Left lung (tissue), 10 donors: ENCODE data around the gene TAS1R2. TPM values are rescaled to one million over a fixed set of nuclear protein-coding genes. Genes with fewer than 3 reads are reported as not detected.

Experiments used
- ATAC-seq: fragments of 200-7000 bp; cut with Tn5 transposase; one replicate; pipeline ENCODE4 v1.9.1; 2020; ENCODE audit warnings: moderate library complexity
- DNase-seq, 4 donors: peaks; one replicate each; pipeline ENCODE4 v3.0.0-alpha.2; 2013 to 2020
- H3K27ac ChIP-seq, 2 donors: fragments of 200-600 bp; sonication (generic) in 1 of 2; one replicate each; pipeline versions ENCODE4 v1.5.0 to v1.8.0; 2020 to 2021
- H3K27me3 ChIP-seq, 2 donors: fragments of 200-600 bp; sonication (generic) in 1 of 2; one replicate each; pipeline versions ENCODE4 v1.5.0 to v1.8.0; 2020 to 2021
- H3K36me3 ChIP-seq, 2 donors: fragments of 200-600 bp; sonication (generic) in 1 of 2; one replicate each; pipeline versions ENCODE4 v1.5.0 to v1.8.0; 2020 to 2021
- H3K4me1 ChIP-seq, 2 donors: fragments of 200-600 bp; one replicate each; pipeline ENCODE4 v1.8.0; 2021
- H3K4me3 ChIP-seq, 2 donors: fragments of 200-600 bp; sonication (generic) in 1 of 2; one replicate each; pipeline versions ENCODE4 v1.5.0 to v1.8.0; 2020 to 2021; ENCODE audit warnings: mild to moderate bottlenecking in 1 of 2
- H3K9me3 ChIP-seq, 2 donors: fragments of 200-600 bp; sonication (generic) in 1 of 2; one replicate each; pipeline versions ENCODE4 v1.5.0 to v1.8.0; 2020 to 2021
- intact Hi-C, 2 donors: fragments of 100-400 bp; cut with DNase I; formaldehyde crosslinking; loops; one replicate each; pipeline versions ENCODE4 v1.11.2 to v1.14.2; 2022
- polyA plus RNA-seq, 6 donors: library from polyadenylated mRNA; unstranded; fragments of 120-200 nt; gene quantifications; one replicate each; pipeline ENCODE4 v1.2.1, GENCODE V29; 2013; ENCODE audit not compliant: insufficient read length in 6 of 6
- total RNA-seq, 2 donors: library from RNA; stranded (reverse); fragmentation: NEBNext Ultra II Directional; extraction: Animal tissue kit (Norgen Biotek cat#: 25700); gene quantifications; one replicate each; pipeline ENCODE4 v1.2.1, GENCODE V29; 2021
- TF ChIP-seq, protein P1 (sequence below), 2 donors: fragments of 200-600 bp; sonication (generic) in 1 of 2; IDR thresholded peaks; one replicate each; pipeline versions ENCODE4 v1.5.0 to v1.8.0; 2021; ENCODE audit warnings: antibody characterized with exemption in 2 of 2
- donor health status: DM: no; HTN: yes; CAD: no.
- donor health status: DM: no; HTN: no; CAD: no.

TAS1R2 gene
- total and polyA plus RNA-seq, 8 donors, result not detected

DNA sequence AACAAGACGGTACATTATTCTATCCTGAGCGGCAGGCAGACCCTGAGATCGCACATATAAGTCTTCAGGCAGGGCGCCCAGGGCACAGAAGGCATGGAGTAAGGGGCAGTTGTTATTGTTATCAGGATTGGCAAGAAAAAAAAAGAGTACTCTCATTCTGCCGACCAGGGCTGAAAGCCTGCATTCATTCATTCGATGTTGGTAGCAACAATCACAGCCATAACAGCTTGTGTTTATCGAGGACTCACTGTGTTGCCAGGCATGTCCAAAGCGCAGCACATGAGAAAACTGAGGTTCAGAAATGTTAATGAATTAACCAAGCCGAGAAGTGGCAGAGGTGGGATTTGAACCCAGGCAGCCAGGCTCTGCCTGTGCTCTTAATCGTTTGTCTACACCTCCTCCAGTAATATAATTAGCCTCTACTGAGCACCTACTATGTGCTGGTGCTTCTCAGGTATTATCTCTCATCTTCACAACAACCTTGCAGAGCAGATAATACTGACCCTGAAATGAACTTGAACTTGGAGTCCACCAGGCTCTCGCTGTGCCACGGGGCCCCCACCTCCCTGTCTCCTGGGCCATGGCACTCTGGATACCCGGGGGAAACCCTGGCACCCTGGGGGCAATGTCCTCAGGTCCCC is 56.2 kb downstream of the TAS1R2 start:
- peaks cover 0 to 58% of the 10 kb centered on the region in 2 donors for H3K27me3 ChIP-seq
- H3K9me3 ChIP-seq, result no peaks in the 10 kb centered on the region
- H3K4me3 ChIP-seq, result no peak overlapping the region
- TF ChIP-seq, protein P1, sequence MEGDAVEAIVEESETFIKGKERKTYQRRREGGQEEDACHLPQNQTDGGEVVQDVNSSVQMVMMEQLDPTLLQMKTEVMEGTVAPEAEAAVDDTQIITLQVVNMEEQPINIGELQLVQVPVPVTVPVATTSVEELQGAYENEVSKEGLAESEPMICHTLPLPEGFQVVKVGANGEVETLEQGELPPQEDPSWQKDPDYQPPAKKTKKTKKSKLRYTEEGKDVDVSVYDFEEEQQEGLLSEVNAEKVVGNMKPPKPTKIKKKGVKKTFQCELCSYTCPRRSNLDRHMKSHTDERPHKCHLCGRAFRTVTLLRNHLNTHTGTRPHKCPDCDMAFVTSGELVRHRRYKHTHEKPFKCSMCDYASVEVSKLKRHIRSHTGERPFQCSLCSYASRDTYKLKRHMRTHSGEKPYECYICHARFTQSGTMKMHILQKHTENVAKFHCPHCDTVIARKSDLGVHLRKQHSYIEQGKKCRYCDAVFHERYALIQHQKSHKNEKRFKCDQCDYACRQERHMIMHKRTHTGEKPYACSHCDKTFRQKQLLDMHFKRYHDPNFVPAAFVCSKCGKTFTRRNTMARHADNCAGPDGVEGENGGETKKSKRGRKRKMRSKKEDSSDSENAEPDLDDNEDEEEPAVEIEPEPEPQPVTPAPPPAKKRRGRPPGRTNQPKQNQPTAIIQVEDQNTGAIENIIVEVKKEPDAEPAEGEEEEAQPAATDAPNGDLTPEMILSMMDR (IDR thresholded peaks at IDR 0.05), result no peak
- intact Hi-C loops, result no loop called here
- no peaks in the 10 kb centered on the region for H3K36me3 ChIP-seq
- ATAC-seq (no peak), DNase-seq (peak in 2 of 4 donors; percentile 37 to 71)
- no peak overlapping the region for H3K27ac ChIP-seq
- no peaks in the 10 kb centered on the region for H3K4me1 ChIP-seq

DNA sequence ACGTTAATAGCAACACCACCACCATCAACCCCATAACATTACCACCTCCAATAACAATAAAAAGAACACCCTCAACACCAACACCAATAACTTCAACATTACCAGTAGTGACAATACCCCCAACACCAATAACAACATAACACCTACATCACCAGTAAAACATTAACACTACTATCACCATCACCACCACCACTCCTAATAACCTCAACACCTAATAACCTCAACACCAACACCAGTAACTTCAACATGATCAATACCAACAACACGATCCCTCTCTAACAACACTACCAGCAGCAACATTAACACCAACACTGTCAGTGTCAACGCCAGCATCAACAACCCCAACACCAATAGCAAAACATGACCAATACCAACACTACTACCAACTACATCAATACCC is 57.2 kb downstream of the TAS1R2 start:
- no peak for DNase-seq
- no peak for ATAC-seq
- no peak overlapping the region for H3K4me3 ChIP-seq
- TF ChIP-seq, protein P1 (IDR thresholded peaks at IDR 0.05), result no peak
- no peak overlapping the region for H3K27ac ChIP-seq
- peaks cover 0 to 48% of the 10 kb centered on the region in 2 donors for H3K27me3 ChIP-seq
- intact Hi-C loops, result no loop called here
- H3K36me3 ChIP-seq, result no peaks in the 10 kb centered on the region
- H3K9me3 ChIP-seq, result no peaks in the 10 kb centered on the region
- no peaks in the 10 kb centered on the region for H3K4me1 ChIP-seq

GRCh38 chr1:18800258-18800657 is 59.2 kb downstream of the TAS1R2 start:
- TF ChIP-seq, protein P1 (IDR thresholded peaks at IDR 0.05), result no peak
- Histone ChIP-seq H3K9me3 (no peaks in the 10 kb centered on the region), H3K4me3 (no peak overlapping the region), H3K27ac (no peak overlapping the region), H3K36me3 (no peaks in the 10 kb centered on the region), H3K27me3 (peaks cover 0 to 35% of the 10 kb centered on the region in 2 donors), H3K4me1 (no peaks in the 10 kb centered on the region)
- ATAC-seq (no peak), DNase-seq (no peak)
- intact Hi-C loops, result no loop called here

DNA sequence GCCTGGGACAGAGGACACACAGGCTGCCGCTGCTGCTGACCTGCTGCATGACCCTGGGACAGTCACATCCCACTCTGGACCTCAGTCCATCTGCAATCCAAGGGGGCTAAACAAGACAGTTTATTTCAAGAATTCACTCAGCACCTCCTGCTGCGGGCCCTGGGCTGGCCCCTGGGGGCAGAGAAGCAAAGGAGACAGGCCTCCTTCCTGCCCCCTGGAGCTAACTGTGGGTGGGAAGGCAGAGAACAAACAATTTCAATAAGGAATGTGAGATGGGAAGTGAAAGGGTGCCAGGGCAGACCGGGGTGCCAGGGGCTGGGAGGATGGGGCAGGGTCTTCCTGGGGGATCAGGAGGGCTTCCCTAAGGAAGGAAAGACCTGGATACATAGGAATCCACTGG is 60.0 kb downstream of the TAS1R2 start:
- Histone ChIP-seq H3K36me3 (no peaks in the 10 kb centered on the region), H3K9me3 (no peaks in the 10 kb centered on the region), H3K4me3 (no peak overlapping the region), H3K4me1 (no peaks in the 10 kb centered on the region), H3K27me3 (peaks cover 0 to 35% of the 10 kb centered on the region in 2 donors), H3K27ac (no peak overlapping the region)
- TF ChIP-seq, protein P1 (IDR thresholded peaks at IDR 0.05), result no peak
- ATAC-seq, result no peak
- DNase-seq, result no peak
- intact Hi-C loops, result no loop called here

DNA sequence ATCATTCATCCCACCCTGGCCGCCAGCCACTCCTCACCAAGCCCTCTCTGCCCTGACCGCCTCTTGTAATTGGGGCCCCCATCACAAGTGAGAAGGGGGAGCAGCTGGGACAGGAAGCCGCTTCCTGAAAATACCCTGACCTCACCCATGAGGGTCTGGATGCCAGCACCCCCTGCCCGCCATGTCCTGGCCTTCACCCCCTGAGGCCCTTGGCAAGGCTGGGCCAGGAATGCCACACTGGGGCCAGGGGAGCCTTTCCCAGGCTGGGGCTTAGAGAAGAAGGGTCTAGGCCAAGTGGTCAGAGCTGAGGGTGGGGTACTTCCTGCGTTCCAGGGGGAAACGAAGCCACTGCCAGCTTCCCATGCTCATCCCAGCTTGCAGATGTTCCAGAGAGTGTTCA is 60.5 kb downstream of the TAS1R2 start:
- Histone ChIP-seq H3K36me3 (no peaks in the 10 kb centered on the region), H3K4me3 (no peak overlapping the region), H3K9me3 (no peaks in the 10 kb centered on the region), H3K27ac (no peak overlapping the region), H3K4me1 (no peaks in the 10 kb centered on the region), H3K27me3 (peaks cover 0 to 35% of the 10 kb centered on the region in 2 donors)
- TF ChIP-seq, protein P1 (IDR thresholded peaks at IDR 0.05), result no peak
- intact Hi-C loops, result no loop called here
- no peak for DNase-seq
- no peak for ATAC-seq
